Mammary epithelial cell (primary cell): Measurements from ENCODE around the gene KANSL3.

Experiments
- EZH2 ChIP-seq: IDR thresholded peaks from 2 replicates; pipeline ENCODE4 v1.6.1; 2012; ENCODE audit warnings: low read length, inconsistent platforms, borderline replicate concordance
- TF ChIP-seq, protein P1 (sequence below), 2 donors: IDR thresholded peaks in 1 of 2; conservative IDR thresholded peaks in 1 of 2; 2 replicates each; pipeline ENCODE4 v1.5.1; 2011 to 2012; ENCODE audit warnings: inconsistent platforms in 2 of 2, low read length in 2 of 2, mild to moderate bottlenecking in 2 of 2, control low read depth in 1 of 2, low read depth in 1 of 2; ENCODE audit not compliant: insufficient read depth in 1 of 2; ENCODE audit errors: extremely low read depth in 1 of 2

DNA sequence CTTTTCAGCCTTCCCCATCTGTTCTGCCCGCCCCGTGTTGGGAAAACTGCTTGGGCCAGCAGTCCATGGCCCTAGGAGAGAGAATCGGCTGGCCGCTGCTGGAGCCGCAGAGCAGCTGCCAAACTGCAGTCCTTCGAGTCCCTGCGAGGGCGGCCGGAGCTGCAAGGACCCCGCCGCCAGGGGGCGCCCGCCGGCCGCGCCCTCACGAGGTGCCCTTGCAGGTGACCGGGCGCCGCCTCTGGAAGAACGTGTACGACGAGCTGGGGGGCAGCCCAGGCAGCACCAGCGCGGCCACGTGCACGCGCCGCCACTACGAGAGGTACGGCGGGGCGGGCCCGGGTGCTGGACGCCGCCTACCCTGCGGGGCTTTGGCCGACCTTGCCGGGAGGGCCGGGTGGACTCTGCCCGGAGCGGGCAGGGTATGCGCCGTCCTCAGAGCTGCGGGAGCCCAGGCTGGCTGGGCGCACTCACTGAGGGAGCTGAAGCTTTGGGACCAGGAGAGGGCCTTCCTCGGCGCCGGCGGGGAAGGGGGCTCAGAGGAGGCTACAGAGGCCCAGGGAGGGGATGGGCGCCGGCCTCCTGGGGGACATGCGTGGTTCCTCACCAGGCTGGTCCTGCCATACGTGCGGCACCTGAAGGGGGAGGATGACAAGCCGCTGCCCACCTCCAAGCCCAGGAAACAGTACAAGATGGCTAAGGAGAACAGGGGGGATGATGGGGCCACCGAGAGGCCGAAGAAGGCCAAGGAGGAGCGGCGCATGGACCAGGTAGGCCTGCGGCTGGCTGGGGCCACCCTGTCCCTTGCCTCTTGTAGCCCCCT, 87.9 kb downstream of the KANSL3 start:
- TF ChIP-seq, protein P1, sequence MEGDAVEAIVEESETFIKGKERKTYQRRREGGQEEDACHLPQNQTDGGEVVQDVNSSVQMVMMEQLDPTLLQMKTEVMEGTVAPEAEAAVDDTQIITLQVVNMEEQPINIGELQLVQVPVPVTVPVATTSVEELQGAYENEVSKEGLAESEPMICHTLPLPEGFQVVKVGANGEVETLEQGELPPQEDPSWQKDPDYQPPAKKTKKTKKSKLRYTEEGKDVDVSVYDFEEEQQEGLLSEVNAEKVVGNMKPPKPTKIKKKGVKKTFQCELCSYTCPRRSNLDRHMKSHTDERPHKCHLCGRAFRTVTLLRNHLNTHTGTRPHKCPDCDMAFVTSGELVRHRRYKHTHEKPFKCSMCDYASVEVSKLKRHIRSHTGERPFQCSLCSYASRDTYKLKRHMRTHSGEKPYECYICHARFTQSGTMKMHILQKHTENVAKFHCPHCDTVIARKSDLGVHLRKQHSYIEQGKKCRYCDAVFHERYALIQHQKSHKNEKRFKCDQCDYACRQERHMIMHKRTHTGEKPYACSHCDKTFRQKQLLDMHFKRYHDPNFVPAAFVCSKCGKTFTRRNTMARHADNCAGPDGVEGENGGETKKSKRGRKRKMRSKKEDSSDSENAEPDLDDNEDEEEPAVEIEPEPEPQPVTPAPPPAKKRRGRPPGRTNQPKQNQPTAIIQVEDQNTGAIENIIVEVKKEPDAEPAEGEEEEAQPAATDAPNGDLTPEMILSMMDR (conservative IDR thresholded peaks at IDR 0.05 in 1 of 2, IDR thresholded peaks at IDR 0.05 in 1 of 2; ENCODE audit: extremely low read depth in 1 of 2, insufficient read depth in 1 of 2, low read depth in 1 of 2, low read length in 2 of 2): peak; percentile 28 to 41
- TF ChIP-seq EZH2: no peak
